HepG2 (cell line): ENCODE data around the gene PIP5K1C. TPM values are rescaled to one million over a fixed set of nuclear protein-coding genes. Genes with fewer than 3 reads are reported as not detected.

Source experiments
- FOXK2 ChIP-seq: fragments of 450-650 bp; IDR thresholded peaks from 2 replicates; pipeline ENCODE4 v1.6.1; 2016
- HDAC2 ChIP-seq: sonication (generic); formaldehyde crosslinking; IDR thresholded peaks from 2 replicates; pipeline ENCODE4 v1.4.0; 2020; ENCODE audit warnings: missing genetic modification reagents
- HMGXB3 ChIP-seq: sonication (generic); formaldehyde crosslinking; IDR thresholded peaks from 2 replicates; pipeline ENCODE4 v1.4.0; 2020; ENCODE audit warnings: missing genetic modification reagents, borderline replicate concordance
- MAFK ChIP-seq, 2 experiments: IDR thresholded peaks in 1 of 2; conservative IDR thresholded peaks in 1 of 2; 2 replicates each; pipeline ENCODE4 v1.6.1; 2011; ENCODE audit warnings: improper control_type of control experiment in 2 of 2, low read length in 2 of 2
- MEF2D ChIP-seq: sonication (generic); formaldehyde crosslinking; IDR thresholded peaks from 2 replicates; pipeline ENCODE4 v1.5.1; 2020; ENCODE audit warnings: mild to moderate bottlenecking, missing genetic modification reagents
- MEIS2 ChIP-seq: sonication (generic); formaldehyde crosslinking; IDR thresholded peaks from 2 replicates; pipeline ENCODE4 v1.9.0; 2021; ENCODE audit warnings: mild to moderate bottlenecking, missing genetic modification reagents
- NFE2L1 ChIP-seq: sonication (generic); formaldehyde crosslinking; IDR thresholded peaks from 2 replicates; pipeline ENCODE4 v1.4.0; 2020; ENCODE audit warnings: missing genetic modification reagents, mild to moderate bottlenecking, borderline replicate concordance
- NFIC ChIP-seq: IDR thresholded peaks from 2 replicates; pipeline ENCODE4 v1.6.1; 2012; ENCODE audit warnings: mild to moderate bottlenecking, low read length, inconsistent platforms
- POGZ ChIP-seq: sonication (generic); formaldehyde crosslinking; IDR thresholded peaks from 2 replicates; pipeline ENCODE4 v1.4.0; 2020; ENCODE audit warnings: mild to moderate bottlenecking, missing genetic modification reagents
- RFX5 ChIP-seq: IDR thresholded peaks from 2 replicates; pipeline ENCODE4 v1.6.1; 2011; ENCODE audit warnings: low read depth, low read length, improper control_type of control experiment
- ZBTB44 ChIP-seq: sonication (generic); formaldehyde crosslinking; IDR thresholded peaks from 2 replicates; pipeline ENCODE4 v1.4.0; 2020; ENCODE audit warnings: missing genetic modification reagents
- ZMAT5 ChIP-seq: sonication (generic); formaldehyde crosslinking; IDR thresholded peaks from 2 replicates; pipeline ENCODE4 v1.5.0; 2020; ENCODE audit warnings: mild to moderate bottlenecking, low read depth, missing genetic modification reagents, borderline replicate concordance
- ZNF10 ChIP-seq: sonication (generic); formaldehyde crosslinking; IDR thresholded peaks from 2 replicates; pipeline ENCODE4 v1.4.0; 2020; ENCODE audit warnings: mild to moderate bottlenecking, low read depth, missing genetic modification reagents, borderline replicate concordance
- ZNF121 ChIP-seq: sonication (generic); formaldehyde crosslinking; IDR thresholded peaks from 2 replicates; pipeline ENCODE4 v1.5.0; 2020; ENCODE audit warnings: mild to moderate bottlenecking, missing genetic modification reagents
- ZNF605 ChIP-seq: sonication (generic); formaldehyde crosslinking; IDR thresholded peaks from 2 replicates; pipeline ENCODE4 v1.8.0; 2022; ENCODE audit warnings: mild to moderate bottlenecking, missing genetic modification reagents
- ZNF83 ChIP-seq: sonication (generic); formaldehyde crosslinking; IDR thresholded peaks from 2 replicates; pipeline ENCODE4 v1.4.0; 2020; ENCODE audit warnings: missing genetic modification reagents, mild to moderate bottlenecking, borderline replicate concordance
- polyA plus RNA-seq, 8 experiments: library from polyadenylated mRNA; depleted of rRNA in 3 of 8; stranded (reverse) in 7 of 8; unstranded in 1 of 8; fragments of >200 nt; fragmentation: Illumina TruSeq in 4 of 8; extraction: Trizol in 4 of 8; gene quantifications; 2 replicates each; pipeline versions ENCODE4 v1.2.1 to v1.2.3, GENCODE V29; 2011 to 2016; ENCODE audit warnings: low read depth in 4 of 8, missing spikeins in 1 of 8, mixed read lengths in 1 of 8; ENCODE audit not compliant: insufficient read depth in 1 of 8
- total RNA-seq, 5 experiments: library from RNA; depleted of rRNA; stranded (reverse); fragments of >200 nt; fragmentation: Illumina TruSeq; extraction: Trizol; gene quantifications; 2 replicates each; pipeline ENCODE4 v1.2.3, GENCODE V29; 2016; ENCODE audit warnings: low read depth in 1 of 5
- TF ChIP-seq, protein P1 (sequence below): IDR thresholded peaks from 2 replicates; pipeline ENCODE4 v1.6.1; 2016; ENCODE audit warnings: low read depth, missing genetic modification reagents, missing compliant biosample characterization

The PIP5K1C gene
- total and polyA plus RNA-seq, 2 of the 13 experiments (the other 11 are each of a cell fraction or from before 2014, with no cell fraction given) = 3.6 to 4.3 TPM

GRCh38 chr19:3626473-3627350, 73.6 kb downstream of the PIP5K1C start, which contains the start of gene CACTIN (continued):
- TF ChIP-seq, protein P1, sequence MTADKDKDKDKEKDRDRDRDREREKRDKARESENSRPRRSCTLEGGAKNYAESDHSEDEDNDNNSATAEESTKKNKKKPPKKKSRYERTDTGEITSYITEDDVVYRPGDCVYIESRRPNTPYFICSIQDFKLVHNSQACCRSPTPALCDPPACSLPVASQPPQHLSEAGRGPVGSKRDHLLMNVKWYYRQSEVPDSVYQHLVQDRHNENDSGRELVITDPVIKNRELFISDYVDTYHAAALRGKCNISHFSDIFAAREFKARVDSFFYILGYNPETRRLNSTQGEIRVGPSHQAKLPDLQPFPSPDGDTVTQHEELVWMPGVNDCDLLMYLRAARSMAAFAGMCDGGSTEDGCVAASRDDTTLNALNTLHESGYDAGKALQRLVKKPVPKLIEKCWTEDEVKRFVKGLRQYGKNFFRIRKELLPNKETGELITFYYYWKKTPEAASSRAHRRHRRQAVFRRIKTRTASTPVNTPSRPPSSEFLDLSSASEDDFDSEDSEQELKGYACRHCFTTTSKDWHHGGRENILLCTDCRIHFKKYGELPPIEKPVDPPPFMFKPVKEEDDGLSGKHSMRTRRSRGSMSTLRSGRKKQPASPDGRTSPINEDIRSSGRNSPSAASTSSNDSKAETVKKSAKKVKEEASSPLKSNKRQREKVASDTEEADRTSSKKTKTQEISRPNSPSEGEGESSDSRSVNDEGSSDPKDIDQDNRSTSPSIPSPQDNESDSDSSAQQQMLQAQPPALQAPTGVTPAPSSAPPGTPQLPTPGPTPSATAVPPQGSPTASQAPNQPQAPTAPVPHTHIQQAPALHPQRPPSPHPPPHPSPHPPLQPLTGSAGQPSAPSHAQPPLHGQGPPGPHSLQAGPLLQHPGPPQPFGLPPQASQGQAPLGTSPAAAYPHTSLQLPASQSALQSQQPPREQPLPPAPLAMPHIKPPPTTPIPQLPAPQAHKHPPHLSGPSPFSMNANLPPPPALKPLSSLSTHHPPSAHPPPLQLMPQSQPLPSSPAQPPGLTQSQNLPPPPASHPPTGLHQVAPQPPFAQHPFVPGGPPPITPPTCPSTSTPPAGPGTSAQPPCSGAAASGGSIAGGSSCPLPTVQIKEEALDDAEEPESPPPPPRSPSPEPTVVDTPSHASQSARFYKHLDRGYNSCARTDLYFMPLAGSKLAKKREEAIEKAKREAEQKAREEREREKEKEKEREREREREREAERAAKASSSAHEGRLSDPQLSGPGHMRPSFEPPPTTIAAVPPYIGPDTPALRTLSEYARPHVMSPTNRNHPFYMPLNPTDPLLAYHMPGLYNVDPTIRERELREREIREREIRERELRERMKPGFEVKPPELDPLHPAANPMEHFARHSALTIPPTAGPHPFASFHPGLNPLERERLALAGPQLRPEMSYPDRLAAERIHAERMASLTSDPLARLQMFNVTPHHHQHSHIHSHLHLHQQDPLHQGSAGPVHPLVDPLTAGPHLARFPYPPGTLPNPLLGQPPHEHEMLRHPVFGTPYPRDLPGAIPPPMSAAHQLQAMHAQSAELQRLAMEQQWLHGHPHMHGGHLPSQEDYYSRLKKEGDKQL (CRISPR knock-in tag) = no peak
- TF ChIP-seq NFIC (no peak), POGZ (CRISPR knock-in tag) (peak; percentile 61; the same call in 1 of the 2 replicates), ZNF83 (no peak), NFE2L1 (CRISPR knock-in tag) (0 out of 2 replicates have a peak, but pooled peaks have one; percentile 32), ZNF10 (CRISPR knock-in tag) (no peak), RFX5 (no peak), ZNF605 (CRISPR knock-in tag) (peak; percentile 62), ZBTB44 (peak; percentile 39; the same call in 1 of the 2 replicates), MEIS2 (0 out of 2 replicates have a peak, but pooled peaks have one; percentile 18), HMGXB3 (CRISPR knock-in tag) (peak; percentile 89; the same call in 1 of the 2 replicates), ZNF121 (no peak), MAFK (conservative IDR thresholded peaks at IDR 0.05 in 1 of 2, IDR thresholded peaks at IDR 0.05 in 1 of 2; ENCODE audit: low read length in 2 of 2) (0 out of 4 replicates have a peak, but pooled peaks of 1 of the 2 experiments have one; percentile 32), MEF2D (CRISPR knock-in tag) (peak; percentile 12; the same call in 1 of the 2 replicates), FOXK2 (no peak), HDAC2 (peak; percentile 87), ZMAT5 (no peak)
